H9 (cell line): ENCODE data around the gene ATP6V1G3. TPM values are rescaled to one million over a fixed set of nuclear protein-coding genes. Genes with fewer than 3 reads are reported as not detected.

ENCODE experiments used
- DNase-seq: peaks from one replicate; pipeline ENCODE4 v3.0.0-alpha.2; 2017
- H2AFZ ChIP-seq: one replicate; pipeline ENCODE4 v1.6.1; 2013; ENCODE audit warnings: mild to moderate bottlenecking, low read length, control low read depth, moderate library complexity
- H2AK5ac ChIP-seq: 2 replicates; pipeline ENCODE4 v1.6.1; 2013; ENCODE audit warnings: low read length, control low read depth, mixed read lengths; ENCODE audit not compliant: insufficient read length
- H2BK120ac ChIP-seq: one replicate; pipeline ENCODE4 v1.6.1; 2013; ENCODE audit warnings: low read depth, mild to moderate bottlenecking, low read length, control low read depth, inconsistent platforms; ENCODE audit not compliant: poor library complexity, severe bottlenecking
- H2BK12ac ChIP-seq: 2 replicates; pipeline ENCODE4 v1.6.1; 2013; ENCODE audit warnings: low read length, control low read depth, mixed read lengths, low read depth; ENCODE audit not compliant: insufficient read length
- H2BK15ac ChIP-seq: 2 replicates; pipeline ENCODE4 v1.6.1; 2013; ENCODE audit warnings: low read depth, low read length, control low read depth
- H2BK20ac ChIP-seq: one replicate; pipeline ENCODE4 v1.6.1; 2013; ENCODE audit warnings: low read depth, mild to moderate bottlenecking, low read length, control low read depth, inconsistent platforms; ENCODE audit not compliant: poor library complexity, severe bottlenecking
- H2BK5ac ChIP-seq: 2 replicates; pipeline ENCODE4 v1.6.1; 2013; ENCODE audit warnings: low read length, control low read depth, mixed read lengths; ENCODE audit not compliant: insufficient read length
- H3K14ac ChIP-seq: 2 replicates; pipeline ENCODE4 v1.6.1; 2013; ENCODE audit warnings: low read length, control low read depth; ENCODE audit not compliant: insufficient read depth
- H3K18ac ChIP-seq: 2 replicates; pipeline ENCODE4 v1.6.1; 2013; ENCODE audit warnings: low read depth, mild to moderate bottlenecking, mixed read lengths, low read length, control low read depth; ENCODE audit not compliant: insufficient read length
- H3K23ac ChIP-seq: 2 replicates; pipeline ENCODE4 v1.6.1; 2013; ENCODE audit warnings: low read length, control low read depth, mixed read lengths, low read depth; ENCODE audit not compliant: insufficient read length
- H3K23me2 ChIP-seq: 2 replicates; pipeline ENCODE4 v1.6.1; 2013; ENCODE audit warnings: low read depth, mild to moderate bottlenecking, mixed read lengths, low read length, control low read depth; ENCODE audit not compliant: insufficient read length, poor library complexity, severe bottlenecking
- H3K27ac ChIP-seq: 2 replicates; pipeline ENCODE4 v1.5.1; 2013; ENCODE audit warnings: low read length, control low read depth, mixed read lengths, low read depth; ENCODE audit not compliant: insufficient read length
- H3K27me3 ChIP-seq: 2 replicates; pipeline ENCODE4 v1.6.1; 2013; ENCODE audit warnings: low read length, control low read depth, inconsistent platforms; ENCODE audit not compliant: insufficient read depth
- H3K4ac ChIP-seq: 2 replicates; pipeline ENCODE4 v1.6.1; 2013; ENCODE audit warnings: low read depth, mild to moderate bottlenecking, control low read depth, inconsistent platforms, low read length, moderate library complexity
- H3K4me1 ChIP-seq: 2 replicates; pipeline ENCODE4 v1.6.1; 2013; ENCODE audit warnings: low read length, control low read depth, inconsistent platforms; ENCODE audit not compliant: insufficient read depth
- H3K4me2 ChIP-seq: 2 replicates; pipeline ENCODE4 v1.6.1; 2013; ENCODE audit warnings: low read length, control low read depth, mixed read lengths; ENCODE audit not compliant: insufficient read length, insufficient read depth
- H3K56ac ChIP-seq: 2 replicates; pipeline ENCODE4 v1.6.1; 2013; ENCODE audit warnings: low read depth, mild to moderate bottlenecking, mixed read lengths, low read length, control low read depth; ENCODE audit not compliant: insufficient read length
- H3K79me1 ChIP-seq: 2 replicates; pipeline ENCODE4 v1.6.1; 2013; ENCODE audit warnings: low read depth, mild to moderate bottlenecking, moderate library complexity, low read length, control low read depth, inconsistent platforms; ENCODE audit not compliant: insufficient read depth, poor library complexity, severe bottlenecking
- H3K79me2 ChIP-seq: 2 replicates; pipeline ENCODE4 v1.6.1; 2013; ENCODE audit warnings: low read length, control low read depth, inconsistent platforms; ENCODE audit not compliant: insufficient read depth
- H3K9ac ChIP-seq: 2 replicates; pipeline ENCODE4 v1.6.1; 2013; ENCODE audit warnings: low read length, control low read depth, mixed read lengths; ENCODE audit not compliant: insufficient read length; ENCODE audit errors: extremely low read depth
- H3K9me3 ChIP-seq: one replicate; pipeline ENCODE4 v1.6.1; 2013; ENCODE audit warnings: low read depth, low read length, inconsistent platforms; ENCODE audit not compliant: control insufficient read depth
- H3T11ph ChIP-seq: one replicate; pipeline ENCODE4 v1.6.1; 2013; ENCODE audit warnings: mild to moderate bottlenecking, low read length, control low read depth, inconsistent platforms
- H4K20me1 ChIP-seq: one replicate; pipeline ENCODE4 v1.6.1; 2013; ENCODE audit not compliant: control insufficient read depth, insufficient read length, insufficient read depth
- H4K5ac ChIP-seq: 2 replicates; pipeline ENCODE4 v1.6.1; 2013; ENCODE audit warnings: low read depth, mild to moderate bottlenecking, mixed read lengths, low read length, control low read depth; ENCODE audit not compliant: insufficient read length
- H4K8ac ChIP-seq: replicated peaks from 2 replicates; pipeline ENCODE4 v1.6.1; 2013; ENCODE audit warnings: low read length, control low read depth, mixed read lengths, low read depth; ENCODE audit not compliant: insufficient read length
- H4K91ac ChIP-seq: 2 replicates; pipeline ENCODE4 v1.6.1; 2013; ENCODE audit warnings: low read depth, mild to moderate bottlenecking, moderate library complexity, mixed read lengths, low read length, control low read depth; ENCODE audit not compliant: insufficient read length
- H3K27ac Mint-ChIP-seq, 3 experiments: 2 replicates in 2 of 3; 3 replicates in 1 of 3; pipeline ENCODE4 v1.8.0; 2020 to 2021; ENCODE audit warnings: mixed read lengths in 3 of 3, mild to moderate bottlenecking in 1 of 3, moderate library complexity in 1 of 3
- H3K27me3 Mint-ChIP-seq: 2 replicates; pipeline ENCODE4 v1.8.0; 2021; ENCODE audit warnings: low read depth, mild to moderate bottlenecking, moderate library complexity, mixed read lengths
- H3K36me3 Mint-ChIP-seq, 3 experiments: 2 replicates in 2 of 3; 3 replicates in 1 of 3; pipeline ENCODE4 v1.8.0; 2020 to 2021; ENCODE audit warnings: low read depth in 3 of 3, mixed read lengths in 3 of 3; ENCODE audit not compliant: insufficient read depth in 1 of 3
- H3K4me1 Mint-ChIP-seq, 2 experiments: 2 replicates each; pipeline ENCODE4 v1.8.0; 2020; ENCODE audit warnings: mixed read lengths in 2 of 2
- H3K4me3 Mint-ChIP-seq, 2 experiments: 2 replicates in 1 of 2; 3 replicates in 1 of 2; pipeline ENCODE4 v1.8.0; 2020 to 2021; ENCODE audit warnings: mild to moderate bottlenecking in 2 of 2, mixed read lengths in 2 of 2, moderate library complexity in 1 of 2
- H3K9me3 Mint-ChIP-seq, 2 experiments: 2 replicates in 1 of 2; 3 replicates in 1 of 2; pipeline ENCODE4 v1.8.0; 2020; ENCODE audit warnings: mild to moderate bottlenecking in 2 of 2, mixed read lengths in 2 of 2, moderate library complexity in 1 of 2
- CTCF ChIP-seq: fragments of 200-600 bp; sonication (generic); conservative IDR thresholded peaks from 3 replicates; pipeline ENCODE4 v1.8.0; 2021; ENCODE audit warnings: antibody characterized with exemption, mild to moderate bottlenecking
- total RNA-seq: library from RNA; stranded (reverse); gene quantifications from 2 replicates; pipeline ENCODE4 v1.2.1, GENCODE V29; 2021

Gene ATP6V1G3
- total RNA-seq, 1 experiment from 2014 or later, result not detected

GRCh38 chr1:198549866-198550265, 9.4 kb upstream of the ATP6V1G3 start:
- no peak overlapping the region for H3K56ac ChIP-seq
- no peak overlapping the region for H2BK15ac ChIP-seq
- H3K27ac Mint-ChIP-seq, result no peak overlapping the region
- H3T11ph ChIP-seq, result no peak overlapping the region
- no peaks in the 10 kb centered on the region for H3K9me3 ChIP-seq
- no peaks in the 10 kb centered on the region for H3K27me3 ChIP-seq
- no peaks in the 10 kb centered on the region for H4K20me1 ChIP-seq
- no peaks in the 10 kb centered on the region for H3K36me3 Mint-ChIP-seq
- DNase-seq, result no peak
- no peaks in the 10 kb centered on the region for H3K4me1 ChIP-seq
- no peak overlapping the region for H3K23ac ChIP-seq
- no peaks in the 10 kb centered on the region for H3K79me2 ChIP-seq
- no peak overlapping the region for H3K4me3 Mint-ChIP-seq
- no peaks in the 10 kb centered on the region for H3K4me1 Mint-ChIP-seq
- no peak overlapping the region for H2AK5ac ChIP-seq
- H2BK20ac ChIP-seq, result no peak overlapping the region
- no peaks in the 10 kb centered on the region for H3K79me1 ChIP-seq
- H3K23me2 ChIP-seq, result no peaks in the 10 kb centered on the region
- TF ChIP-seq CTCF, result no peak
- H4K5ac ChIP-seq, result no peak overlapping the region
- H2BK120ac ChIP-seq, result no peak overlapping the region
- H2AFZ ChIP-seq, result no peak overlapping the region
- H3K4me2 ChIP-seq, result no peak overlapping the region
- no peak overlapping the region for H4K91ac ChIP-seq
- no peak overlapping the region for H3K9ac ChIP-seq
- no peak overlapping the region for H3K18ac ChIP-seq
- H2BK12ac ChIP-seq, result no peak overlapping the region
- H2BK5ac ChIP-seq, result no peak overlapping the region
- H4K8ac ChIP-seq, result no peak overlapping the region
- H3K9me3 Mint-ChIP-seq, result no peaks in the 10 kb centered on the region
- no peak overlapping the region for H3K4ac ChIP-seq
- H3K27ac ChIP-seq, result no peak overlapping the region
- no peaks in the 10 kb centered on the region for H3K27me3 Mint-ChIP-seq
- no peak overlapping the region for H3K14ac ChIP-seq
